ENCODE measurements around the gene SLC25A22. TPM values are rescaled to one million over a fixed set of nuclear protein-coding genes. Genes with fewer than 3 reads are reported as not detected.
A peak's percentile ranks its signal among the peaks of the same experiment; 100 is the strongest.

The SLC25A22 gene
- polyA plus RNA-seq, 4 donors = 12.3 to 22.0 (median 14.1) TPM

DNA sequence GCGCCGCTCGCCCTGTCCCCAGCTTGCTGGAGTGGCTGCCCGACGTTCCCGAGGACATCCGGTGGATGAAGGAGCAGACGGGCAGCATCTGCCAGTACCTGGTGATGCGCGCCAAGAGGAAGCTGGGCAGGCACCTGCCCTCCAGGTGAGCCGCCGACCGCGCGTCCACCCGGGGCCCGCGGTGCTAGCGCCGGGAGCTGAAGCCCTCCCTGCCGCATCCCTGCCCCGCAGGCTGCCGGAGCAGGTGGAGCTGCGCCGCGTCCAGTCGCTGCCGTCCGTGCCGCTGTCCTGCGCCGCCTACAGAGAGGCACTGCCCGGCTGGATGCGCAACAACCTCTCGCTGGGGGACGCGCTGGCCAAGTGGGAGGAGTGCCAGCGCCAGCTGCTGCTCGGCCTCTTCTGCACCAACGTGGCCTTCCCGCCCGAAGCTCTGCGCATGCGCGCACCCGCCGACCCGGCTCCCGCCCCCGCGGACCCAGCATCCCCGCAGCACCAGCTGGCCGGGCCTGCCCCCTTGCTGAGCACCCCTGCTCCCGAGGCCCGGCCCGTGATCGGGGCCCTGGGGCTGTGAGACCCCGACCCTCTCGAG, 26.3 kb upstream of the SLC25A22 start:
- DNase-seq (ENCODE audit: low read depth in 4 of 4, low spot score in 3 of 4) = no peak

DNA sequence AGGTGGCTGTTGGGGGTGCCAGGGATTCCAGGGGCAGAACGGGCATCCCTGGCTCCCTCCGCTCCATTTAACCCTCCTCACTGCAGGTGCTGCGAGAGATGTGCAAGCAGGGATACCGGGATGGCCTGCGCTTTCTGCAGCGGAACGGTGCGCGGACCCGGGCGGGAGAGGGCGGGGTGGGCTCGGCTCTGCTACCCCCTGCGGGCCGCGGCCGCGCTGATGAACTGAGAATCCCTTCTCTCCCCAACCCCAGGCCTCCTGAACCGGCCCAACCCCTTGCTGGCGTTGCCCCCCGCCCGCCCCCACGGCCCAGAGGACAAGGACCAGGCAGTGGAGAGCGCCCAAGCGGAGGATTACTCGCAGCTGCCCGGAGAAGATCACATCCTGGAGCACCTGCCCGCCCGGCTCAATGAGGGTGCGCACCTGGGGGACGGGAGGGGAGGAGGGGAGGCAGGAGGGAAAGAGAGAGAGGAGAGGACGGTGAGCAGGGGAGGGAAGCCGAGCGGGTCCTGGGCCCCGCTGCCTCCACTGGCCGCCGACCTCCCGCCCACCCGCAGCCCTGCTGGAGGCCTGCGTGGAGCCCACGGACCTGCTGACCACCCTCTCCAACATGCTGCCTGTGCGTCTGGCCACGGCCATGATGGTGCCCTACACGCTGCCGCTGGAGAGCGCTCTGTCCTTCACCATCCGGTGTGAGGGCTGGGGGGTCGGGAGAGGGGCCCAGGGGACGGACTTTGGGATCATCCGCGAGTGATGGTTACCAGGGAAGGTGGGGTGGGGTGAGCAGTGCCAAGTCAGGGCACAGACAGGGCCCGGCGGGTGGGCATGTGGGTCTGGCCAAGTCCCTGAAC, 25.6 kb upstream of the SLC25A22 start:
- DNase-seq (ENCODE audit: low read depth in 4 of 4, low spot score in 3 of 4) = no peak

DNA sequence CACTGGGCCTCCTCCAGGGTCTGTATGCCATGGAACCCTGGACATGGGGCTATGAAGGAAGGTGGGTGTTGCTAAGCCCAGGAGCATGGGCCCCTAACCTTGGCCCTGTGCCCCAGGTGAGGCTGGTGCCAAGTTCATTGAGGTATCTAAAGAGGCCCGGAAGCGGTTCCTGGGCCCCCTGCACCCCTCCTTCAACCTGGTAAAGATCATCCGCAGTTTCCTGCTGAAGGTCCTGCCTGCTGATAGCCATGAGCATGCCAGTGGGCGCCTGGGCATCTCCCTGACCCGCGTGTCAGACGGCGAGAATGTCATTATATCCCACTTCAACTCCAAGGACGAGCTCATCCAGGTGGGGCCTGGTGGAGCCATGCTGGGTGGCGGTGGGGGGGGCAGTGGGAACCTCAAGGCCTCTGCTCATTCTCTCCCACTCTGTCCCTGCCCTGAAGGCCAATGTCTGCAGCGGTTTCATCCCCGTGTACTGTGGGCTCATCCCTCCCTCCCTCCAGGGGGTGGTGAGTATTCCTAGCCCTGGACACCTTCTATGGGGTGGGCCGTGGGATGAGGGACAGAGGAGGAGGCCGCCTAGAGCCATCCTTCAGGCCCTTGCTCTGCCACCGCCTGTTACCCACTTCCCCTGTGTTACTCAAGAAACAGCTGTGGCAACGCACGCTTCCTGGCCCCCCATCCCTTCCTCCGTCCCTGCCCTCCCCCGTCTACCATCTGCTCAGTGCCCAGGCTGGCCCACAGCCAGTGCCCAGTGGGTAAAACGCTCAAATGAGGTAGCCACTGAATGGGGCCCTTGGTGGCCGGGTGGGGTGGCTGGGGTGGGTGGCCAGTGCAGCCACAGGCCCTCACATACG, 23.7 kb upstream of the SLC25A22 start:
- no peak for DNase-seq (ENCODE audit: low read depth in 4 of 4, low spot score in 3 of 4)

DNA sequence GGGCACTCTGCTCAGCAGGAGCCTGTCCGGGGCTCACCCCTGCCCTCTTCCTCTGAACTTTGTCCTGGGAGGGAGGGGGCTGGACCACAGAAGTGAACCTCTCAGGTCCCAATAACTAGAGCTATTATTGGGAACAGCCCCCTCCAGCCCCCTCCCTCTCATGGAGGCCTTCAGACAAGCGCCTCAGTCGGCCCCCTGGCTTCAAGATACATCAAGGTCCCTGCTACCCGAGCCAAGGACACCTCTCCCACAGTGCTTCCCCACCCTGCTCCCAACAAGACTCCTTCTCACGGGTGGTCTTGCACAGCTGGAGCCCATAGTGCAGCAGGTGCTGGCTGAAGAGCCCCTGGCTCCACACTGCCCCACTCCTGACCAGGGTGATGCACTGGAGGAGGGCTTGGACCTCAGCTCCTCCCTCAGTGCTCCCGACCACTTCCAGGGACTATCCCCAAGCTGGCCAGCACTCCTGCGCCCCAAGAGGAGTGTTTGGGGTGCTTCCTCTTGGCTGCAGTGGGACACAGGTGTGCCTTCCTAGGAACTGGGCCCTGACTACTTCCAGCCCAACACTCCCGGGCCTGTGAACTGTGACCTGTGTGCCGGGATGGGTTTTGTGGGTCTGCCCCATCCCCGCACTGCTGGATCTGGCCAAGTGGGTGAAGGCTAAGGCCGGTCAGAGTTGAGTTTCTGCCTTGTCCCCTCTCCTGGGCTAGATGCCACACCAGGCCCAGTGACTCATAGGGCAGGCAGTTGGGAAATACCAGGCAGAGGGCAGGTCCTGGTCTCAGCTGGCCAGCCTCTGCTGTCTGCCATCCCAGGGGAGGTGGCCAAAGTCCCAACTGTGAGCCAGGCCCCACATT, 22.8 kb upstream of the SLC25A22 start:
- DNase-seq (ENCODE audit: low read depth in 4 of 4, low spot score in 3 of 4) = no peak

DNA sequence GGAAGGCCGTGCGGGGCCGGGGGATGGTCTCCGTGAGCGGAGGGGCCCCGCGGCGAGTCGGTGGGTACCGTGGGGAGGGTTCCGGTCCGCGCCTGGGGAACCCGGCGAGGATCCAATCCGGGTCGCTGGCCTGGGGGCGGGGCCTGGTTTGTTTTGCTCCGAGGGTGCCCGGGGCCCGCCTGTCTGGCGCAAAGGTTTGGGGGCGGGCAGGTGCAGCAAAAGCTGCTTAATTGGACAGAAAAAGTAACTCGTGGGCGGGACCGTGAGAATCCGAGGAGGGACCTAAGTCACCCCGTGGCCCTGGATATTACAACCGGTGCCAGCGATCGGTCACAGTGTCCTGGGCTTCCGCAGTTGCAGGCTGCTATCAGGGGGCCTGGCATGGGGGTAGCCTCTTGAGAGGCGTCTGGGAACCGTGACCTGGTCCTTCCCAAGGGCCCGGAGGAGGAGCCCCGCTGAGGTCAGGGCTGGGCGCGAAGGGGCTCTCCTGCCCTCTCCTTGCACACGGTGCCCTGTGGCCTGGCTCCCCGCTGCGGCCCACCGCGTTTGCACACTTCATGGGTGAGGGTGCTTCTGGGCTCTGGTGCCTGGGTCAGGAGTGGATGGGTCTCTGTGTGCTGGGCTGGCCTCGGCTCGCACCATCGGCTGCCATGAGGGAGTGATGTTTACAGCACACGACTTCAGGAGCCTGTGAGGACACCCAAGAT, 22.0 kb upstream of the SLC25A22 start:
- no peak for DNase-seq (ENCODE audit: low read depth in 4 of 4, low spot score in 3 of 4)

DNA sequence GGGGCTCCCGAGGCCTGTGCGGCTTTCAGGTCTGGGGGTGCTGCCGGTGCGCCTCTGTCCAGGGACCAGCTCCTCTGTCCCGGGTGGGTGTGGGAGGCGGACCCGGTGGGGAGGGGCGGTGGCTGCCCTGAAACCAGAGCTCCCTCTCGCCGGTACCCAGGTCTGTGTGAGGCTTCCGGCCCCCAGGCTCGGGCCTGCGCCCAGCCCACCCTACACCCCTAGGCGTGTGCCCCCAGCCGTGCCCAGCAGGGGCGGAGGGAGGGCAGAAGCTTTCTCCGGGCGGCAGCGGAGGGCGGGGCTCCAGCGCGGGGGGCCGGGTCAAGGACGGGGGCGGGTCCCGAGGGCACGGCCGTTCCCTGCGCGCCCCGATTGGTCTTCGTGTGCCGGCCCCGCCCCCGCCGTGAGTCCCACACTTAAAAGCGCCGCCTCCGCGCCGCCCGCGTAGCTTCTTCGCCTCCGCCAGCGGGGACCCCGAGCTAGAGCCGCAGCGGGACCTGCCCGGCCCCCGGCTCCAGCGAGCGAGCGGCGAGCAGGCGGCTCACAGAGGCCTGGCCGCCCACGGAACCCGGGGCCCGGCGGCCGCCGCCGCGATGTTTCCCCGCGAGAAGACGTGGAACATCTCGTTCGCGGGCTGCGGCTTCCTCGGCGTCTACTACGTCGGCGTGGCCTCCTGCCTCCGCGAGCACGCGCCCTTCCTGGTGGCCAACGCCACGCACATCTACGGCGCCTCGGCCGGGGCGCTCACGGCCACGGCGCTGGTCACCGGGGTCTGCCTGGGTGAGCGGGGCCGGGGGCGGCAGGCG, 21.2 kb upstream of the SLC25A22 start:
- DNase-seq (ENCODE audit: low read depth in 4 of 4, low spot score in 3 of 4) = no peak

DNA sequence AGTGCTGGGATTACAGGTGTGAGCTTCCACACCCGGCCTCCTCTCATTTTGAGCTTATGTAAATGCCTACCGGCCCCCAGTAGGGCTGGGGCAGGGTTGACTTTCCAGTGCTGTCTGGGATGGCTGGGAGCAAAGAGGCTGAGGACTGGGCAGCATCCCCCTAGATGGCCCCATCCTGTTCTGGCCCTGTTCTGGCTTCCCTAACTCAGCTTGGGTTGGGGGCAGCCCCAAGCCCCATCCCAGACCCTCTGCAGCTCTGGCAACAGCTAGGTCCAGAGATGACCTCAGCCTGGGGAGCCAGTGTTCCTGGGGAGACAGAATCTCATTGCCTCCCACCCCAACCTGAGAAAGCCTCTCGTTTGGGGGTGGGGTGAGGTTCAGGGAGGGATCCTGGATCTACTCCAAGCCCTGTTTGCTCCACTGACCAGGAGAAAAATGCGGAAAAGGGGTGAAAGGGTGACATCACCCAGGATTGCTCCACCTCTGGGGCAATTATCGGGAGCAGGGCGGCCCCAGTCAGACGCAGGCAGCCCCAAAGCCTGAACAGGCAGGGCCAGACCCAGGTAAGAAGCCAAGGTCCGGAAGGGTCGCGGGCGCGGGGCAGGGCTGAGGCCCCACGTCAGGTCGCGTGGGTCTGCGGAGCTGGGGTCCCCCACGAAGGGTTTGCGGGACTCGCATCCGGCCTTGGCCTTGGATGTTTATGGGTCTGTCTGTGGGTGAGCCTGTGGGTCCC, 20.5 kb upstream of the SLC25A22 start, which contains the start of gene PNPLA2:
Gene PNPLA2, plus strand, starts transcription at position 519 of the 733 bp plus-strand sequence. CDS start 805 bp downstream, outside the sequence.
- DNase-seq (ENCODE audit: low read depth in 4 of 4, low spot score in 3 of 4) = no peak

DNA sequence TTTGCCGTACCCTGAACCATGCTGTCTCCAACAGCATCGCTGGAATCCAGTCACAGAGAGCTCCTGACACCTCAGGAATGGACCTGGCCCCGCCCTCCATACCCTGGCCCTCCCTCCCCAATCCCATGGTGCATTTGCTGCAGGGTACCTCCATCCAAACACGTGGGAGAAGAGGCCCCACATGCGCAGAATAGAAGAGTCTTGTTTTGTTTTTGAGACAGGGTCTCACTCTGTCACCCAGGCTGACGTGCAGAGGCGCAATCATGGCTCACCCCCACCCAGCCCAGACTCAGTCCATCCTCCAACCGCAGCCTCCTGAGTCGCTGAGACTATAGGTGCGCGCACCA, 18.3 kb upstream of the SLC25A22 start:
- no peak for DNase-seq (ENCODE audit: low read depth in 4 of 4, low spot score in 3 of 4)

DNA sequence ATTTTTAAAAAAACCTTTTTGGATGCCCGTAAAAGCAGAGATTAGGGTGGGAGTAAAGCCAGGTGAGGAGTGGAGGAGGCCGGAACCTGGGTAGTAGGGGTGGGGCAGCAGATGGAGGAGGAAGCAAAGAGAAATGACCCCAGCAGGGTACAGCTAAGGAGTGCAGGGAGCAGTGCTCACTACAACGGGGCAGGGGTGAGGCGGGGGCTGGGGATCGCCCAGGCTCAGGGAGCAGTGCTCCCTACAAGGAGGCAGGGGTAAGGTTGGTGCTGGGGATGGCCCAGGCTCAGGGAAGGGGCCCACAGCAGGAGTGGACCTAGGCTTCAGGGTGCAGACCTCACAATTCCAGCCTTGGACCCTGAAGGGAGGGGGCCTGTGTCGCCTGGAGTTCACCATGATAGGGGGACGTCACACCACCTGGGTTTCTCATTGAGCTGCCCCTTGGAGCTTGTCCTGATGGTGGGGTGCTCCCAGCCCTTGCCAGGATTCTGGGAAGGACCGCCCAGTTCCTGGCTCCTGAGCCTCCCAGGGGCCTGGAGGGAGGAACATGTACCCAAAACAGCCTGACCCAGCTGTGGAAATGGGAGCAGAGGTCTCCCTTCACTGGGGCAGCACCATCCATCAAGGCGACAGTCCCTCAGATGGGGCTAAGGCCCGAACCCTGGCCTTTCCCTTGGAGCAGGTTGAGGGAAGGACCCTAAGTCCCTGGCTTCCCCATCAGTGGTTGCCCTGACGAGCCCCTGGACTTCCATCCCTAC, 17.8 kb upstream of the SLC25A22 start:
- no peak for DNase-seq (ENCODE audit: low read depth in 4 of 4, low spot score in 3 of 4)

DNA sequence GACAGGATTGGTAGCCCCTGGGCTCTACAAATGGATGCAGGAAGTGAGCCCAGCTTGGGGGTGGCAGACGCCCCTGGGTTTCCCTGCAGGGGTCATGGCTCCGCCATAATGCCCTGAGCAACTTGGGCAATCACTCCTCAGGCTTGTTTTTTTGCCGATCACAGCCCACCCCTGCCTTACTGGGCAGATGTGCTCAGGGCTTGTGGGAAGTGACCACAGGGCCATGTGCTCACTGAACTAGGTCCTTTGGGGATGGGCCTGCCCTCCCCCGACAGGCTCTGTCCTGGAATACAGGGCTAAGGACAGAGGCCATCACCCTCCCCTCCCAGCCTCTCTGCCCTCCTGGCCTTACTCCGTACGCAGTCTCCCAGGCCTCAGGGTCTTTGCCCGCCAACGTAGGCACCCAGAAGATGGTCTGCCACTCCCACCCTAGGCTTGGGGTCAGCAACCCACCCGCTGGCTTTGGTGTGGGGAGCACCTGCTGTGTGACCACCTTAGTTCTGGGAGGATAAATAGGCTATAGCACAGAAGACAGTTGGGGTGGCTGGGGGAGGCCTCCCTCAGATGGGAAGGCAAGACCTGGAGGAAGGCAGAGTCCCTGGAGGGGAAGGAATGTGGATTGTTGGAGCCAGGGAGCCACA, 15.5 kb upstream of the SLC25A22 start:
- DNase-seq (ENCODE audit: low read depth in 4 of 4, low spot score in 3 of 4) = no peak

DNA sequence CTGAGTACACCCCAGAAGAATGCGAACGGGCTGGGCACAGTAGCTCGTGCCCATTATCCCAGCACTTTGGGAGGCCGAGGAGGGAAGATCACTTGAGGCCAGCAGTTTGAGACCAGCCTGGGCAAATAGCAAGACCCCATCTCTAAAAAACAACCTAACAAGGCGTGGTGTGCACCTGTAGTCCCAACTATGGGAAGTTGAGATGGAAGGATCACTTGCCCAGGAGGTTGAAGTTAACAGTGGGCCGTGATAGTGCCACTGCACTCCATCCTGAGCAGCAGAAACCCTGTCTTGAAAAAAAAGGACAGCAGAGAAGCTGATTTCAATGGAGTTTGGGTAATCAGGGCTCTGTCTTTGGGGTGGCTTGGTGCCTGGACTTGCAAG, 15.0 kb upstream of the SLC25A22 start:
- no peak for DNase-seq (ENCODE audit: low read depth in 4 of 4, low spot score in 3 of 4)

DNA sequence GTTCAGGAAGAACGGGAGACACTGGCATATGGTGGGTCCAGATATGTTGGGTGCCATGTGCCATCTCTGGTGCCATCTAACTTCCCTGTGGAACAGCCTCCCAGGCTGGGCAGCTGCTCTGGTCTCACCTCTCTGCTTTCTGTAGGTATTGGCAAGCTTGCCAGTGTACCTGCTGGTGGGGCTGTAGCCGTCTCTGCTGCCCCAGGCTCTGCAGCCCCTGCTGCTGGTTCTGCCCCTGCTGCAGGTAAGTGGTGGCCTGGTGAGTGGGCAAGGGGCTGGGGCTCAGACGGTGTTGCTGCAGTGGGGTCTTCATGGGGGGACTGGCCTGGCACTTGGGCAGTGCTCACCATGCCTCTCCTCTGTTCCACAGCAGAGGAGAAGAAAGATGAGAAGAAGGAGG, 14.3 kb upstream of the SLC25A22 start:
- DNase-seq (ENCODE audit: low read depth in 4 of 4, low spot score in 3 of 4) = no peak

DNA sequence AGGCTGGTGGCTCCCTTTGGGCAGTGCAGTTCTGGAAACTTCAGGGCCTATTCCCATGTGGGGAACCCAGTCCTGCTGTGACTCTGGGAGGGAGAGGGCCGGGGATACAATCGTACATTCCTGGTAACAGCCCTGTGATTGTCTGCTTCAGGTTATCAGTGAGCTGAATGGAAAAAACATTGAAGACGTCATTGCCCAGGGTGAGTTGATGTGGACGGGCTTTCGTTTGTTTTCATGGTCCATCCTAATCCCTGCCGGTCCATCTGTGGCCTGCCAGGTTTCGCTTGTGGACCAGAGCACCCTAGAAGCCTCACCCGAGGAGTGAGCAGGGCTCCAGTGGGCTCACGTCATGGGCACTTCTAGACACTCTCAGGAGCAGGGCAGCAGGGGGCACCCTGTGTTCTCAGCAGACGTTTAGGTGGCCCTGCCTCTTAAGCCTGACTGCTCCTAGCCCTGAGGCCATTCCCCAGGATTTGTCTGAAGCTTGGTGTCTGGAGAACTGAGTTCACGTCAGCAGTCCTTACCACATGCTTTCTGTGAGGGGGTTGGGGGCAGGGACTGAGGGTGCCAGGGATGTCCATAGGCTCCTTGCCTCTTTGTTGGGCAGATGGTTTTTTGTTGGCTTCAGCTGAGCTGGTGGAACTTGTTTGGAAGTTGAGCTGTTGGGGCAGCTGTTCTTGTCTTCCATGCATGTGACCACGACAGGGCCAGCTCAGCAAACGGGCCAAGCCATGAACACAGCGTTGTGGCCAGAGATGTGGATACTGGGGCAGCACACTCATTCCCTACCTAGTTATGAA, 13.6 kb upstream of the SLC25A22 start:
- DNase-seq (ENCODE audit: low read depth in 4 of 4, low spot score in 3 of 4) = no peak

DNA sequence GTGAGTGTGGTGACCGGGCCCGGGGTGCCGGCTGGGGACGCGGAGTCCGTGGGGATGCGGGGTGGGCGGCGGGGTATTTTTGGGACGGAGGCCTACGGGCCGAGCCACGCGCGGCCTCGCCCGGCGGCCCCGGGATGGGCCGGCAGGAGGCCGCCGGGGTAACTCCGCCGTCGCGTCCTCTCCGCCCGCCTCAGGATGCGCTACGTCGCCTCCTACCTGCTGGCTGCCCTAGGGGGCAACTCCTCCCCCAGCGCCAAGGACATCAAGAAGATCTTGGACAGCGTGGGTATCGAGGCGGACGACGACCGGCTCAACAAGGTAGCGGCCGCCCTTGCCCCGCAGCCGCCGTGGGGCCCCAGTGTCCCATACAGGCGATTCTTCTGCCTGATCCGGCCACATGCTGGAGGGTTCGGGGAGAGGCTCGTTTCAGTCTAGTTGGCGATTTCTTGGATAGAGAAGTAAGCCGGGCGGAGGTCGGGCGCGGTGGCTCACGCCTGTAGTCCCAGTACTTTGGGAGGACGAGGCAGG, 12.0 kb upstream of the SLC25A22 start:
- DNase-seq (ENCODE audit: low read depth in 4 of 4, low spot score in 3 of 4) = no peak

DNA sequence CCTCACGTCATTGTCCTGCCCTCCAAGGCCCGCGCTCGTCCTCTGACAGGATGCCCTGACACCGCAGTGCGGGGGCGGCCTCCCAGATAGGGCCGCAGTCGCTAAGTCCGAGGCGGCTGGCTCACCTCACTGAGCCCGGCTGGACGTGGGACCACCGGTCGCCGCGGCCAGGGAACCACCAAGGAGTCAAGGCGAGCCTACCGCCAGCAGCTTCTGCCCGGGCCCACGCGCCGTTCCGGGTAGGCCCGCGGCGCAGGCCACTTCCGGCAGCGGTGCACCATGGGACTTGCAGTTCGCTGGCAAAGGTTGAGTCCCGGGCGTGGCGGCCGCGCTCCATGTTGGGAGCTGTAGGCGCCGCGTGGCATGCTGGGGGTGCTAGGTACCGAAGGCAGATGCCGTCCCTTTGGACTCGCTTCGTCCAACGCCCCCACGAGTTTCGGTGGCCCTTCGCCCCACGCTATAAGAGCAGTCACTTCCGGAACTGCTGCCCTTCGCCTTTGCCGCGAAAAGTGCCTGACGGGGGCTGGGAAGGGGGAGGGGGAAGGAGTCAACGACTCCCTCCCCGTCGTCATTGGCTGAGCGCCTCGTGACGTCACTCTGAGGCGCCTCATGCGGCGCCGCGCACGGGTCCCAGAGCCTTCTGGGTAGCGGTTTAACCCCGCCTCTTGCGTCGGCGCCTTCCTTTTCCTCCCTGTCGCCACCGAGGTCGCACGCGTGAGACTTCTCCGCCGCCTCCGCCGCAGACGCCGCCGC, 11.4 kb upstream of the SLC25A22 start, which contains the start of gene RPLP2:
Gene RPLP2, plus strand, starts transcription at position 681 of the 753 bp plus-strand sequence. CDS start 268 bp downstream, outside the sequence.
- DNase-seq (ENCODE audit: low read depth in 4 of 4, low spot score in 3 of 4) = peak; percentile 96 to 99 (median 96)

Measured in left renal pelvis (tissue), 4 donors.